Measurements from ENCODE around the gene ENPP1. TPM values are rescaled to one million over a fixed set of nuclear protein-coding genes. Genes with fewer than 3 reads are reported as not detected.

ENPP1 gene
- total and polyA plus RNA-seq, 2 of the 4 experiments (the other 2 are of a cell fraction): 10.9 to 38.9 TPM

GRCh38 chr6:131936156-131936555, 128.3 kb downstream of the ENPP1 start:
- H3K27ac ChIP-seq (ENCODE audit: insufficient read depth, low read length): no peak overlapping the region
- no peak overlapping the region for H3K56ac ChIP-seq (ENCODE audit: extremely low read depth, insufficient read depth, low read length)
- ATAC-seq (ENCODE audit: low read depth) (no peak), DNase-seq (no peak)
- ChIA-PET CTCF (no interaction called here), POLR2A (ENCODE audit: unreplicated experiment) (no interaction called here)
- dilution Hi-C loops (cut with HindIII; ENCODE audit: low sequenced_read_pairs, unreplicated experiment): no loop called here
- H2BK15ac ChIP-seq (ENCODE audit: low read depth, low read length): no peak overlapping the region
- H4K8ac ChIP-seq (ENCODE audit: low read depth in 2 of 2, low read length in 2 of 2): no peak overlapping the region
- H3K9me3 ChIP-seq (ENCODE audit: control insufficient read depth, insufficient read depth, low read length): no peaks in the 10 kb centered on the region
- H2AK9ac ChIP-seq (replicated peaks; ENCODE audit: low read depth, low read length, poor library complexity): no peak overlapping the region
- H3K4me1 ChIP-seq (ENCODE audit: control insufficient read depth, insufficient read depth, low read length): peaks cover 12% of the 10 kb centered on the region
- H4K91ac ChIP-seq (ENCODE audit: insufficient read depth, low read depth, low read length): no peak overlapping the region
- no peak overlapping the region for H3K4ac ChIP-seq (ENCODE audit: low read depth, low read length)
- H3K9me1 ChIP-seq (ENCODE audit: insufficient read depth, low read length): peaks cover 8% of the 10 kb centered on the region; the same call in 1 of the 2 replicates
- WGBS, 2 experiments (ENCODE audit: extremely low coverage in 2 of 2, insufficient read length in 1 of 2): no CpG with 5 or more reads among the region's 4 CpGs
- in situ Hi-C loops (cut with MboI; ENCODE audit: low sequenced_read_pairs): no loop called here
- H3K79me1 ChIP-seq (ENCODE audit: low read depth in 1 of 2, low read length in 2 of 2): peaks cover 0 to 5% of the 10 kb centered on the region in 2 experiments; a peak in 1 of 4 replicates
- H2BK5ac ChIP-seq (ENCODE audit: low read depth, low read length, poor library complexity, severe bottlenecking): no peak overlapping the region
- no peak overlapping the region for H3K4me3 ChIP-seq (ENCODE audit: insufficient read depth, low read depth, low read length)
- H3K27me3 ChIP-seq (ENCODE audit: control insufficient read depth, insufficient read depth, low read length): no peaks in the 10 kb centered on the region
- H3K23ac ChIP-seq (ENCODE audit: low read depth, low read length): no peak overlapping the region
- no peaks in the 10 kb centered on the region for H4K20me1 ChIP-seq (ENCODE audit: insufficient read depth, low read length)
- no TSS peak for BruUV-seq (replicated peaks)
- no peak overlapping the region for H2AK5ac ChIP-seq (ENCODE audit: low read depth, low read length)
- H2BK120ac ChIP-seq (ENCODE audit: low read depth, low read length): no peak overlapping the region
- H3K4me2 ChIP-seq (ENCODE audit: low read depth, low read length): no peak overlapping the region
- H3K9ac ChIP-seq (ENCODE audit: low read depth, low read length): no peak overlapping the region
- H2BK20ac ChIP-seq (ENCODE audit: low read depth, low read length): no peak overlapping the region
- no peak overlapping the region for H4K5ac ChIP-seq (ENCODE audit: low read depth, low read length)
- TF ChIP-seq BHLHE40 (IDR thresholded peaks at IDR 0.05; ENCODE audit: low read depth, low read length) (no peak), MXI1 (IDR thresholded peaks at IDR 0.05; ENCODE audit: borderline replicate concordance, low read depth, low read length) (no peak), RAD21 (IDR thresholded peaks at IDR 0.05; ENCODE audit: low read length) (no peak), RCOR1 (IDR thresholded peaks at IDR 0.05; ENCODE audit: insufficient replicate concordance, low read length) (no peak), CHD1 (IDR thresholded peaks at IDR 0.05; ENCODE audit: low read depth, low read length) (no peak), CTCF (conservative IDR thresholded peaks at IDR 0.05; ENCODE audit: low read depth, low read length) (no peak), FOS (IDR thresholded peaks at IDR 0.05; ENCODE audit: low read depth, low read length) (no peak), SMC3 (IDR thresholded peaks at IDR 0.05; ENCODE audit: low read depth, low read length) (no peak), POLR2A (IDR thresholded peaks at IDR 0.05; ENCODE audit: low read depth, low read length) (no peak), CEBPB (IDR thresholded peaks at IDR 0.05; ENCODE audit: low read depth, low read length) (no peak), NFE2L2 (IDR thresholded peaks at IDR 0.05; ENCODE audit: low read depth, low read length) (no peak)
- H3K18ac ChIP-seq (ENCODE audit: low read depth, low read length): no peak overlapping the region
- no peak overlapping the region; the same call in 1 of the 2 replicates for H3K14ac ChIP-seq (replicated peaks; ENCODE audit: low read depth, low read length)
- H2AFZ ChIP-seq (replicated peaks; ENCODE audit: low read length, poor library complexity): no peak overlapping the region
- no peaks in the 10 kb centered on the region for H3K36me3 ChIP-seq (ENCODE audit: control insufficient read depth, insufficient read depth, low read length)
- intact Hi-C loops (cut with micrococcal nuclease): no loop called here

Measured in IMR-90 (cell line).